ENCODE measurements around the gene TRIM34. TPM values are rescaled to one million over a fixed set of nuclear protein-coding genes. Genes with fewer than 3 reads are reported as not detected.
A peak's percentile ranks its signal among the peaks of the same experiment; 100 is the strongest.

The TRIM34 gene
- total RNA-seq, 1 donor: 8.3 TPM

GRCh38 chr11:5621580-5621979, 3.2 kb upstream of the TRIM34 start:
- H3K4me2 ChIP-seq (ENCODE audit: insufficient read depth, low read length): peak overlapping the region; percentile 80
- no peaks in the 10 kb centered on the region for H3K27me3 ChIP-seq (ENCODE audit: insufficient read depth, low read length)
- H3K9me3 ChIP-seq (ENCODE audit: low read depth, low read length): no peaks in the 10 kb centered on the region
- TF ChIP-seq CTCF (IDR thresholded peaks at IDR 0.05; ENCODE audit: extremely low read depth, low read depth, low read length): no peak
- no peaks in the 10 kb centered on the region for H3K79me2 ChIP-seq (ENCODE audit: insufficient read depth, low read length)
- peak overlapping the region; percentile 97 for H3K27ac ChIP-seq (ENCODE audit: low read depth, low read length)
- no peak overlapping the region for H2AFZ ChIP-seq (ENCODE audit: low read length)
- peaks cover 48% of the 10 kb centered on the region for H3K4me1 ChIP-seq (ENCODE audit: insufficient read depth, low read length)
- H3K36me3 ChIP-seq (ENCODE audit: insufficient read depth, low read length): no peaks in the 10 kb centered on the region
- no peak overlapping the region for H3K4me3 ChIP-seq (ENCODE audit: insufficient read depth, low read length)
- DNase-seq (ENCODE audit: insufficient read length, low spot score, missing footprints): peak; percentile 22
- H4K20me1 ChIP-seq (ENCODE audit: insufficient read depth, low read length): no peaks in the 10 kb centered on the region

- Histone ChIP-seq H2AFZ (ENCODE audit: low read length) (no peak overlapping the region), H3K27ac (ENCODE audit: low read depth, low read length) (no peak overlapping the region), H3K4me2 (ENCODE audit: insufficient read depth, low read length) (no peak overlapping the region), H3K36me3 (ENCODE audit: insufficient read depth, low read length) (no peaks in the 10 kb centered on the region), H3K27me3 (ENCODE audit: insufficient read depth, low read length) (no peaks in the 10 kb centered on the region), H3K4me1 (ENCODE audit: insufficient read depth, low read length) (peaks cover 48% of the 10 kb centered on the region), H3K79me2 (ENCODE audit: insufficient read depth, low read length) (no peaks in the 10 kb centered on the region), H3K4me3 (ENCODE audit: insufficient read depth, low read length) (no peak overlapping the region), H4K20me1 (ENCODE audit: insufficient read depth, low read length) (no peaks in the 10 kb centered on the region), H3K9me3 (ENCODE audit: low read depth, low read length) (no peaks in the 10 kb centered on the region)
- no peak for TF ChIP-seq CTCF (IDR thresholded peaks at IDR 0.05; ENCODE audit: extremely low read depth, low read depth, low read length)
- DNase-seq (ENCODE audit: insufficient read length, low spot score, missing footprints): no peak
Observed at GRCh38 chr11:5622802-5623201, 2.0 kb upstream of the TRIM34 start.

DNA sequence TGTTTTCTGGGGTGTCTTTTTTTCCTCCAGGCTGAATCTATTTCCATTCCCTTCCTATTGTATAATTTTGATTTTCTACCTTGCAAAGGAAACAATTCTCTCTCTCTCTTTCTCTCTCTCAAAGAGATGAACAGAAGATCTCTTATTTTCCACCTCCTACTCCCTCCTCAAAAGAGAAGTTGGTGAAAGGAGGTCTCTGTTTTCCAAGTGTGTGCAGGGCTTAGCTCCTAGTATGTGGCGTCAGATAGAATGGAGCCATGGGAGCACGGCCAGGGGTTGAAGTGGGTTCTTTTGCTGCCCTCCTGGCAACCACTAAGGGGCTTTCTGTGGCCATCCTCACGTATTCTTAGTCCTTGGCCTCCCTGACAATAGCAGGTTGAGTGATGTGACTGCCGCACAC, 480 bp downstream of the TRIM34 start:
- DNase-seq (ENCODE audit: insufficient read length, low spot score, missing footprints): no peak

GRCh38 chr11:5626196-5626595, 1.4 kb downstream of the TRIM34 start:
- Histone ChIP-seq H3K79me2 (ENCODE audit: insufficient read depth, low read length) (no peaks in the 10 kb centered on the region), H3K27me3 (ENCODE audit: insufficient read depth, low read length) (no peaks in the 10 kb centered on the region), H3K4me1 (ENCODE audit: insufficient read depth, low read length) (peaks cover 19% of the 10 kb centered on the region), H3K4me3 (ENCODE audit: insufficient read depth, low read length) (no peak overlapping the region), H2AFZ (ENCODE audit: low read length) (no peak overlapping the region), H3K9me3 (ENCODE audit: low read depth, low read length) (no peaks in the 10 kb centered on the region), H4K20me1 (ENCODE audit: insufficient read depth, low read length) (no peaks in the 10 kb centered on the region), H3K4me2 (ENCODE audit: insufficient read depth, low read length) (peak overlapping the region; percentile 95), H3K27ac (ENCODE audit: low read depth, low read length) (peak overlapping the region; percentile 7), H3K36me3 (ENCODE audit: insufficient read depth, low read length) (no peaks in the 10 kb centered on the region)
- TF ChIP-seq CTCF (IDR thresholded peaks at IDR 0.05; ENCODE audit: extremely low read depth, low read depth, low read length): no peak
- peak; percentile 39 for DNase-seq (ENCODE audit: insufficient read length, low spot score, missing footprints)

More for the DNA sequence above, 480 bp downstream of the TRIM34 start:
- no peaks in the 10 kb centered on the region for H4K20me1 ChIP-seq (ENCODE audit: insufficient read depth, low read length)
- peak overlapping the region; percentile 89 for H3K27ac ChIP-seq (ENCODE audit: low read depth, low read length)
- H3K4me3 ChIP-seq (ENCODE audit: insufficient read depth, low read length): peak overlapping the region; percentile 79
- TF ChIP-seq CTCF (IDR thresholded peaks at IDR 0.05; ENCODE audit: extremely low read depth, low read depth, low read length): no peak
- H2AFZ ChIP-seq (ENCODE audit: low read length): peak overlapping the region; percentile 93
- peaks cover 27% of the 10 kb centered on the region for H3K4me1 ChIP-seq (ENCODE audit: insufficient read depth, low read length)
- no peaks in the 10 kb centered on the region for H3K9me3 ChIP-seq (ENCODE audit: low read depth, low read length)
- peak overlapping the region; percentile 95 for H3K4me2 ChIP-seq (ENCODE audit: insufficient read depth, low read length)
- H3K36me3 ChIP-seq (ENCODE audit: insufficient read depth, low read length): no peaks in the 10 kb centered on the region
- no peaks in the 10 kb centered on the region for H3K27me3 ChIP-seq (ENCODE audit: insufficient read depth, low read length)
- H3K79me2 ChIP-seq (ENCODE audit: insufficient read depth, low read length): no peaks in the 10 kb centered on the region
